Right lobe of liver (tissue), 6 donors: ENCODE data around the gene DLG1. TPM values are rescaled to one million over a fixed set of nuclear protein-coding genes. Genes with fewer than 3 reads are reported as not detected.

ENCODE experiments used
- ATAC-seq, 4 donors: fragments of 200-7000 bp; cut with Tn5 transposase; one replicate each; pipeline ENCODE4 v1.9.1; 2020; ENCODE audit warnings: mild to moderate bottlenecking in 4 of 4, moderate library complexity in 4 of 4
- DNase-seq, 3 donors: peaks; one replicate each; pipeline ENCODE4 v3.0.0-alpha.2; 2020
- H3K27ac ChIP-seq, 3 donors: fragments of 200-600 bp; one replicate each; pipeline ENCODE4 v1.8.0; 2022
- H3K27me3 ChIP-seq, 2 donors: fragments of 200-600 bp; one replicate each; pipeline ENCODE4 v1.8.0; 2022
- H3K36me3 ChIP-seq, 4 donors: fragments of 200-600 bp; sonication (generic) in 1 of 4; one replicate each; pipeline versions ENCODE4 v1.5.1 to v1.8.0; 2017 to 2022; ENCODE audit warnings: control low read depth in 1 of 4
- H3K4me1 ChIP-seq, 4 donors: fragments of 200-600 bp; sonication (generic) in 1 of 4; one replicate each; pipeline versions ENCODE4 v1.5.1 to v1.8.0; 2017 to 2022; ENCODE audit warnings: control low read depth in 1 of 4
- H3K4me3 ChIP-seq, 3 donors: fragments of 200-600 bp; one replicate each; pipeline ENCODE4 v1.8.0; 2022
- H3K9me3 ChIP-seq, 4 donors: fragments of 200-600 bp; sonication (generic) in 1 of 4; one replicate each; pipeline versions ENCODE4 v1.5.1 to v1.8.0; 2017 to 2022; ENCODE audit warnings: control low read depth in 1 of 4
- POLR2A ChIP-seq: fragments of 450-650 bp; IDR thresholded peaks from one replicate; pipeline ENCODE4 v1.6.1; 2017; ENCODE audit warnings: antibody characterized with exemption, mild to moderate bottlenecking
- WGBS: methylation state at CpG from one replicate; pipeline ENCODE4 v1.1.6; 2018; ENCODE audit warnings: low coverage, low lambda C conversion rate; ENCODE audit not compliant: insufficient coverage; ENCODE audit errors: missing lambda C conversion rate; 5-methylcytosine and 5-hydroxymethylcytosine counted together
- intact Hi-C, 2 donors: fragments of 100-400 bp; cut with DNase I; formaldehyde crosslinking; loops; one replicate each; pipeline versions ENCODE4 v1.11.2 to v1.14.1; 2022
- total RNA-seq, 6 experiments: library from RNA; depleted of rRNA in 2 of 6; stranded (reverse); fragments of >200 nt in 2 of 6; fragmentation: NEBNext Ultra II Directional in 3 of 6; extraction: Animal tissue kit (Norgen Biotek cat#: 25700) in 3 of 6; gene quantifications; one replicate each; pipeline versions ENCODE4 v1.1.0 to v1.2.4, GENCODE V29; 2016 to 2023
- TF ChIP-seq, protein P1 (sequence below), 4 donors: fragments of 200-600 bp in 3 of 4; fragments of 450-650 bp in 1 of 4; IDR thresholded peaks; one replicate each; pipeline versions ENCODE4 v1.5.1 to v1.8.0; 2016 to 2022; ENCODE audit warnings: antibody characterized with exemption in 4 of 4, mild to moderate bottlenecking in 2 of 4
- donor health status: DM: no; HTN: yes; CAD: no.
- donor health status: DM: no; HTN: no; CAD: no.
- donor health status: DM: no; HTN: no; CAD: no.
- donor health status: DM: no; HTN: yes; CAD: no.
- donor health status: DM: no; HTN: yes; CAD: no.

DLG1 gene
- total RNA-seq, 6 experiments from 2014 or later, result 36.1 to 50.2 (median 44.2) TPM

DNA sequence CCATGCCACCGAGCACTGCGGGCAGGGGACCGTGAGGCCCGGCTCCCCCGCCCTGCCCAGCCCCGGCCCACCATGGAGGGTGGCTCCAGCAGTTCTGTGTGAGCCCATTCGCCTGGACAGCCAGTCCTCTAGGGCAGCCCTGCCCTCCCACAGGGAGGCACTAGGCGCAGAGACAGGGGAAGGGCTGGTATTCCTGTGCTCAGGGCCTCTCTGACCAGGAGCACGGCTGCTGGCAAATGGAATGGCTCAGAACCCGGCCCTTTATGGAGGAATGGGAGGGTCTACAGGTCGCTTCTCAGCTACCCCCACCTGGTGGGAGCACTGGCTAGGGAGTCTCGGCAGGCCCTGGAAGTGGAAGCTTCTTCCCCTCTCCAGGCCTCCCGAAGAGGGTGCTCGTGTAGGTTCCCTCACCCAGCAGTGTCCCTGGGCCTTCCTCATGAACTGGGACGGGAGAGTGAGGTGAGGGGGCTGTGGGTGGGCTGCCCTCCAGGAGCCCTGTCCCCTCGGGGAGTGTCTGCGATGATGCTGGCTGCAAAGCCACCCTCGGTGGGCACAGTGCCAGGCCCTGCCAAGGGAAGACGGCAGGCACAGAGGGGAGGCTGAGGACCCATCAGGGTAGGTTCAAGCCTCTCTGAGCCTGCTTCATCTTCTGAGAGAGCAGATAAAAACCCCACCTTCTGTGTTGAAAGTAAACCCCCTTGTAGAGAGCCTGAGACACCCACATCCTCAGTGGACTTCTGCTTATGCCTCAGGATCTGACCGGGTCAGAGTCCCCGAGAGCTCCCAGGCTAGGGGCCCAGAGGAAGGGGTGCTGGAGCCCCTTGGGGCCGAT is 270.3 kb downstream of the DLG1 start:
- Histone ChIP-seq H3K36me3 (no peaks in the 10 kb centered on the region), H3K27me3 (no peaks in the 10 kb centered on the region), H3K27ac (no peak overlapping the region), H3K9me3 (no peaks in the 10 kb centered on the region), H3K4me3 (no peak overlapping the region), H3K4me1 (peaks cover 0 to 12% (median 4%) of the 10 kb centered on the region in 4 donors)
- TF ChIP-seq, protein P1, sequence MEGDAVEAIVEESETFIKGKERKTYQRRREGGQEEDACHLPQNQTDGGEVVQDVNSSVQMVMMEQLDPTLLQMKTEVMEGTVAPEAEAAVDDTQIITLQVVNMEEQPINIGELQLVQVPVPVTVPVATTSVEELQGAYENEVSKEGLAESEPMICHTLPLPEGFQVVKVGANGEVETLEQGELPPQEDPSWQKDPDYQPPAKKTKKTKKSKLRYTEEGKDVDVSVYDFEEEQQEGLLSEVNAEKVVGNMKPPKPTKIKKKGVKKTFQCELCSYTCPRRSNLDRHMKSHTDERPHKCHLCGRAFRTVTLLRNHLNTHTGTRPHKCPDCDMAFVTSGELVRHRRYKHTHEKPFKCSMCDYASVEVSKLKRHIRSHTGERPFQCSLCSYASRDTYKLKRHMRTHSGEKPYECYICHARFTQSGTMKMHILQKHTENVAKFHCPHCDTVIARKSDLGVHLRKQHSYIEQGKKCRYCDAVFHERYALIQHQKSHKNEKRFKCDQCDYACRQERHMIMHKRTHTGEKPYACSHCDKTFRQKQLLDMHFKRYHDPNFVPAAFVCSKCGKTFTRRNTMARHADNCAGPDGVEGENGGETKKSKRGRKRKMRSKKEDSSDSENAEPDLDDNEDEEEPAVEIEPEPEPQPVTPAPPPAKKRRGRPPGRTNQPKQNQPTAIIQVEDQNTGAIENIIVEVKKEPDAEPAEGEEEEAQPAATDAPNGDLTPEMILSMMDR (IDR thresholded peaks at IDR 0.05), result no peak
- TF ChIP-seq POLR2A, result no peak
- intact Hi-C loops, result no loop called here
- no CpG with 5 or more reads among the region's 22 CpGs for WGBS
- ATAC-seq (no peak), DNase-seq (no peak)

DNA sequence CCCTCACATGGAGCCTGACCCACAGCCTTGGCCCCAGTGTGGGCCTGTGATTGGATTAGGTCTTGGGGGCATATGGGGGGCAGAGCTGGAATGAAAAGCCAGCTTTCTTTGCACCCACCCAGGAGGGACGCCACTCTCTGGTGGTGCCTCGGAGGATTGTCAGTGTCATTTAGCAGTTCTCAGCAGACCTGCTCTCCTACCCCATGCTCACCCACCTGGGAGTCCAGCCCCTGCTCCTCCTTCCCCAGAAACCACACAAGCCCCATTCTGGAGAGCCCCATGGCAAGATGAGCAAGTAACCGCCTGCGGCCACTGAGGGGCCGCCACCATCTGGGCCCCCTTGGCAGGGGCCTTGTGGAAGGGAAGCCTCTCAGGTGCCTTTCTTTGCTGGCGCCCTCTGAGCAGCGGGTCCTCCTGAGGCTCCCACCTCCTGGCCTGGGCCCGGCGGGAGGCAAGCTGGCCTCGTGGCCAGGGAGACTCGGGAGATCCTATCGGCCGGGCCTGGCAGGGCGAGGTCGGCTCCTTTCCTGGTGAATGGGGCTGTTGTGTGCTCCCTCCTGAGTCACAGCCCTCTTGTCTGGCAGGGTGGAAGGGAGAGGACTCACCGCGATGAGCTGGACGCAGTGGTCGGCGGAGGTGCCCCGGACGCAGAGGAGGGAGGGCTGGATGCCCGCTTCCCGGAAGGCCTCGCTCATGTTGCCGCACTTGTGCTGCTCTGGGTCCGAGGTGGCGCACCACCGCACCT is 271.1 kb downstream of the DLG1 start:
- TF ChIP-seq, protein P1 (IDR thresholded peaks at IDR 0.05), result no peak
- no peak for TF ChIP-seq POLR2A
- DNase-seq, result no peak
- Histone ChIP-seq H3K9me3 (no peaks in the 10 kb centered on the region), H3K27me3 (no peaks in the 10 kb centered on the region), H3K4me1 (peaks cover 0 to 12% (median 4%) of the 10 kb centered on the region in 4 donors), H3K27ac (no peak overlapping the region), H3K36me3 (no peaks in the 10 kb centered on the region), H3K4me3 (no peak overlapping the region)
- no CpG with 5 or more reads among the region's 29 CpGs for WGBS
- ATAC-seq, result no peak
- intact Hi-C loops, result no loop called here

DNA sequence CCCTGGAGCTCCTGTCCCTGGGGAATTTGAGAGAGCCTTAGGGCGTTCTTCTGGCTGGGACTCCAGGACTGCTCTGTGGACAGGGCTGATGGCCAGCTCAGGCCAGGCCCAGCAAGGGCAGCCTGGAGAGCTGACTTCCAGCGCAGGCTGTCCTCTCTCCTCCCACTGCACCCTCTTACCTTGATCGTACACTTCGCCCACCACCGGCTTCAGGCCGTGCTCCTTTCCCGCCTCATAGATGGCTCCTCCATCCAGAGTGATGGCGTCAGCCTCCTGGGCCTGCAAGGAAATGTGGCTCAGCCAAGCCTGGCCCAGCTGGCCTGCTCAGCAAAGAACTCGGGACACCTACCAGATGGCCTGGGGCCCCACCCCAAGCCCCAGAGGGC is 271.9 kb downstream of the DLG1 start:
- H3K27me3 ChIP-seq, result no peaks in the 10 kb centered on the region
- no peak for ATAC-seq
- no peak for DNase-seq

DNA sequence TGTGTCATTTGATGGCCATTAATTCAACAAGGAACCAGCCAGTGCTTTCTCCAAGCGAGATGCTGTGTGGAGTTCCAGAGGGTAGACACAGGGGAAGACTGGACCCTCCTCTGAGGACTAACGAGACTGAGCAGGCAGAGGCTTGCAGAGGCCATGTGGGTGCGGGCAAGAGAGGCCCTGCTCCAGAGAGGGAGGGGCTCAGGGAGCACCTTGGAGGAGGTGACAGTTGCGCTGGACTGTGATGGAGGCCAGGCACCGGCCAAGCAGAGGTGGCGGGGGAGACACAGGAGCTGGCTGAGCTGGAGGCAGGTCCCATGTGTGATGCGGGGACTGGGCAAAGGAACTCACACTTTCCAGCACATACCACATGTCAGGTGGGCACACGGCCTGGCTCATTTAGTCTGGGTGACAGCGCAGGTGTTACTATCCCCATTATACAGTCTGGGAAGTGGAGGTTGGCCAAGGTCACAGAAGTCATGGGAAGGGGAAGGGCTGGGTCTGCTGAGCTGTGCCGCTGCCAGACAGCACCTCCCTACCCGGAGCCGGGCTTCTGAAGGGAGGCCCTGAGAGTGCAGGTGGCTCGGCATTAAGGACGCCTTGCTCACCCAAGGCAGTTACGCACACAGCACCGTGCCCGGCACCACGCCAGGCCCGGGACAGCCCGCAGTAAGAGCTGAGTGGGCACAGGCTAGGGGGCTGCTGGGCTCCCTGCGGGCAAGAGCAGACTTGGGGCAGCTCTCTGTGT is 272.5 kb downstream of the DLG1 start:
- no peaks in the 10 kb centered on the region for H3K27me3 ChIP-seq
- no peaks in the 10 kb centered on the region for H3K36me3 ChIP-seq
- intact Hi-C loops, result no loop called here
- no peak overlapping the region for H3K27ac ChIP-seq
- no peak for TF ChIP-seq POLR2A
- TF ChIP-seq, protein P1 (IDR thresholded peaks at IDR 0.05), result no peak
- ATAC-seq (no peak), DNase-seq (no peak)
- no peaks in the 10 kb centered on the region for H3K9me3 ChIP-seq
- WGBS, result 87% methylated on average over 4 of the region's 21 CpGs
- H3K4me1 ChIP-seq, result peaks cover 0 to 12% (median 4%) of the 10 kb centered on the region in 4 donors
- H3K4me3 ChIP-seq, result no peak overlapping the region

More for the DNA sequence above, 271.9 kb downstream of the DLG1 start:
- Histone ChIP-seq H3K27ac (no peak overlapping the region), H3K36me3 (no peaks in the 10 kb centered on the region), H3K9me3 (no peaks in the 10 kb centered on the region), H3K4me3 (no peak overlapping the region), H3K4me1 (peaks cover 0 to 12% (median 4%) of the 10 kb centered on the region in 4 donors)
- whole genome bisulfite sequencing, result 92% methylated on average over 2 of the region's 9 CpGs
- TF ChIP-seq, protein P1 (IDR thresholded peaks at IDR 0.05), result no peak
- no peak for TF ChIP-seq POLR2A
- intact Hi-C loops, result no loop called here
